GM20000 (cell line): ENCODE measurements around the gene MAST4.

Source experiments
- DNase-seq: peaks from one replicate; pipeline ENCODE4 v3.0.0; 2012; ENCODE audit warnings: low spot score
- CTCF ChIP-seq: IDR thresholded peaks from 2 replicates; pipeline ENCODE4 v1.5.1; 2012; ENCODE audit warnings: mild to moderate bottlenecking, control low read depth; ENCODE audit errors: extremely low read depth, missing control alignments

The MAST4 gene

GRCh38 chr5:67090593-67090992, 494.4 kb downstream of the MAST4 start:
- DNase-seq: no peak
- TF ChIP-seq CTCF: no peak

- no peak for DNase-seq
- TF ChIP-seq CTCF: no peak
Measured at GRCh38 chr5:67092535-67092934, 496.3 kb downstream of the MAST4 start.

- TF ChIP-seq CTCF: no peak
- no peak for DNase-seq
Measured at GRCh38 chr5:67093279-67093678, 497.1 kb downstream of the MAST4 start.

- TF ChIP-seq CTCF: no peak
- DNase-seq: no peak
Measured at GRCh38 chr5:67094476-67095300, 498.5 kb downstream of the MAST4 start.

GRCh38 chr5:67095346-67096171, 499.4 kb downstream of the MAST4 start:
- TF ChIP-seq CTCF: no peak
- DNase-seq: no peak

- no peak for DNase-seq
- no peak for TF ChIP-seq CTCF
Measured at GRCh38 chr5:67098656-67099055, 502.5 kb downstream of the MAST4 start.

- DNase-seq: no peak
- no peak for TF ChIP-seq CTCF
Measured at GRCh38 chr5:67100301-67100700, 504.1 kb downstream of the MAST4 start.
